Thoracic aorta (tissue), 2 donors: ENCODE measurements around the gene FRYL. TPM values are rescaled to one million over a fixed set of nuclear protein-coding genes. Genes with fewer than 3 reads are reported as not detected.
A peak's percentile ranks its signal among the peaks of the same experiment; 100 is the strongest.

Experiments used
- ATAC-seq: fragments of 150-250 bp; one replicate; pipeline ENCODE4 v1.8.0; 2017; ENCODE audit warnings: low read depth; ENCODE audit not compliant: insufficient number of reproducible peaks, low FRiP score
- DNase-seq: peaks from one replicate; pipeline ENCODE4 v3.0.0-alpha.2; 2020; ENCODE audit warnings: low spot score
- H3K27ac ChIP-seq, 2 donors: fragments of 200-600 bp; sonication (generic); 1 replicate in 1 of 2; 2 replicates in 1 of 2; pipeline ENCODE4 v1.5.1; 2016; ENCODE audit warnings: mild to moderate bottlenecking in 2 of 2, moderate library complexity in 2 of 2
- H3K27me3 ChIP-seq: fragments of 200-600 bp; sonication (generic); replicated peaks from 2 replicates; pipeline ENCODE4 v1.6.0; 2016; ENCODE audit warnings: mild to moderate bottlenecking; ENCODE audit not compliant: insufficient read depth
- H3K36me3 ChIP-seq: fragments of 200-600 bp; sonication (generic); one replicate; pipeline ENCODE4 v1.5.1; 2016
- H3K4me1 ChIP-seq, 2 donors: fragments of 200-600 bp; sonication (generic); 1 replicate in 1 of 2; 2 replicates in 1 of 2; pipeline versions ENCODE4 v1.5.1 to v1.6.0; 2016; ENCODE audit warnings: low read depth in 2 of 2, mild to moderate bottlenecking in 1 of 2; ENCODE audit not compliant: control insufficient read depth in 1 of 2
- H3K4me3 ChIP-seq: fragments of 200-600 bp; sonication (generic); 2 replicates; pipeline ENCODE4 v1.5.1; 2016; ENCODE audit warnings: mild to moderate bottlenecking
- H3K9me3 ChIP-seq: fragments of 200-600 bp; sonication (generic); 2 replicates; pipeline ENCODE4 v1.5.1; 2016
- total RNA-seq, 2 donors: library from RNA; depleted of rRNA; stranded (reverse); fragments of >200 nt; gene quantifications; one replicate each; pipeline versions ENCODE4 v1.1.0 to v1.2.3, GENCODE V29; 2016
- TF ChIP-seq, protein P1 (sequence below): fragments of 200-600 bp; sonication (generic); IDR thresholded peaks from one replicate; pipeline ENCODE4 v1.5.1; 2019; ENCODE audit warnings: antibody characterized with exemption

FRYL gene
- total RNA-seq, 2 donors from 2014 or later = 108 to 155 TPM

DNA sequence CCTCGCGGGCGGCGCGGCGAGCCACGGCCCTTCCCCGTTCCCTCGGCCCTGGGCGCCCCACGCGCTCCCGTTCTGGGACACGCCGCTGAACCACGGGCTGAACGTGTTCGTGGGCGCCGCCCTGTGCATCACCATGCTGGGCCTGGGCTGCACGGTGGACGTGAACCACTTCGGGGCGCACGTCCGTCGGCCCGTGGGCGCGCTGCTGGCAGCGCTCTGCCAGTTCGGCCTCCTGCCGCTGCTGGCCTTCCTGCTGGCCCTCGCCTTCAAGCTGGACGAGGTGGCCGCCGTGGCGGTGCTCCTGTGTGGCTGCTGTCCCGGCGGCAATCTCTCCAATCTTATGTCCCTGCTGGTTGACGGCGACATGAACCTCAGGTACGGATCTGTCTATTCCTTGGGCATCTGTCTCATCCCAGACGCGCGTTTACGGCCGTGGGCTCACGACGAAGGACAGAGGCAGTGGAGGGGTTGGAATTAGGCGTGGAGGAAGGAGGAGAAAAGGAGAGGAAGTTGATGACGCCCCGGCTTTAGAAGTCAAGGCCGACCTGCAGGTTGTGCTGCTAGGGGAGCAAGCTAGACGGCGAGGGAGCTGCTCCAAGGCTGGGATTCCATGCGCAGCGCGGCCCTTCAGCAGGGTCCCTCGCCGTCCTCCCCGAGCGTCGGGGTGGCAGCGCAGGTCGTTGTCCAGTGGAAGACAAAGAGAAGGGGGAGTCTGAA, 296.1 kb downstream of the FRYL start:
- no peak overlapping the region for H3K27ac ChIP-seq
- TF ChIP-seq, protein P1, sequence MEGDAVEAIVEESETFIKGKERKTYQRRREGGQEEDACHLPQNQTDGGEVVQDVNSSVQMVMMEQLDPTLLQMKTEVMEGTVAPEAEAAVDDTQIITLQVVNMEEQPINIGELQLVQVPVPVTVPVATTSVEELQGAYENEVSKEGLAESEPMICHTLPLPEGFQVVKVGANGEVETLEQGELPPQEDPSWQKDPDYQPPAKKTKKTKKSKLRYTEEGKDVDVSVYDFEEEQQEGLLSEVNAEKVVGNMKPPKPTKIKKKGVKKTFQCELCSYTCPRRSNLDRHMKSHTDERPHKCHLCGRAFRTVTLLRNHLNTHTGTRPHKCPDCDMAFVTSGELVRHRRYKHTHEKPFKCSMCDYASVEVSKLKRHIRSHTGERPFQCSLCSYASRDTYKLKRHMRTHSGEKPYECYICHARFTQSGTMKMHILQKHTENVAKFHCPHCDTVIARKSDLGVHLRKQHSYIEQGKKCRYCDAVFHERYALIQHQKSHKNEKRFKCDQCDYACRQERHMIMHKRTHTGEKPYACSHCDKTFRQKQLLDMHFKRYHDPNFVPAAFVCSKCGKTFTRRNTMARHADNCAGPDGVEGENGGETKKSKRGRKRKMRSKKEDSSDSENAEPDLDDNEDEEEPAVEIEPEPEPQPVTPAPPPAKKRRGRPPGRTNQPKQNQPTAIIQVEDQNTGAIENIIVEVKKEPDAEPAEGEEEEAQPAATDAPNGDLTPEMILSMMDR = no peak
- peak overlapping the region; percentile 69 for H3K4me3 ChIP-seq
- ATAC-seq (no peak), DNase-seq (no peak)
- peaks cover 7% of the 10 kb centered on the region for H3K27me3 ChIP-seq
- H3K9me3 ChIP-seq = no peaks in the 10 kb centered on the region
- H3K4me1 ChIP-seq = peaks cover 9 to 16% of the 10 kb centered on the region in 2 donors
- no peaks in the 10 kb centered on the region for H3K36me3 ChIP-seq

DNA sequence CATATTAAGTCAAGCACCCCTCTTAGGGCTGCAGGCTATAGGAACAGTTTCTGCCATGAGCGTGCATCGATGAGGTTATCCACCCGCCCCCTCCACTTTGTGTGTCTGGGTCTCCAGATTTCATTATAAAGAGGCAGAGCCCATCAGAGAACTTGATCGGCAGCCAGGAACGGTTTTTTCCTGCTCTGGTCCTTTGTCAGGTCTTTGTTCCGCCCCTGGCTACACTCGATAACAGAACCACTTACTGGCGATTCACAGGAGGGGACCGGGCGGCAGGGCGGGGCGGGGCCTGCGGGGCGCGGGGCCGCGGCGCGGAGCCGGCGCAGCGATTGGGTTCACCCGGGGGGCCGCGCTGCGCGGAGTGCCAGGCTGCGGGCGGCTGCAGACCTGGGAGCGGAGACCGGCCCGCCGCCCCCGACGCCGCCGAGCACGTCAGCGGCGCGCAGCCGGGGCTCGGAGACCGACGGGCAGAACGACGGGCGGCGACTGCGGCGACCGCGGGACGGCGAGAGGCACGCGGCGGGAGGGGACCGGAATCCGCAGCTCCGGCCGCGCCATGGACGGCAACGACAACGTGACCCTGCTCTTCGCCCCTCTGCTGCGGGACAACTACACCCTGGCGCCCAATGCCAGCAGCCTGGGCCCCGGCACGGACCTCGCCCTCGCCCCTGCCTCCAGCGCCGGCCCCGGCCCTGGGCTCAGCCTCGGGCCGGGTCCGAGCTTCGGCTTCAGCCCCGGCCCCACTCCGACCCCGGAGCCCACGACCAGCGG, 296.9 kb downstream of the FRYL start, which contains the start of gene SLC10A4:
TSS of gene SLC10A4 (plus strand) at position 338 of the 771 bp plus-strand sequence. CDS start at position 557, 219 bp downstream.
- Histone ChIP-seq H3K4me3 (peak within 1 kb of the TSS; percentile 69), H3K27ac (no peak within 1 kb of the TSS), H3K27me3 (peaks cover 7% of the 10 kb centered on the region), H3K9me3 (no peaks in the 10 kb centered on the region), H3K4me1 (peaks cover 10 to 23% of the 10 kb centered on the region in 2 donors), H3K36me3 (no peaks in the 10 kb centered on the region)
- ATAC-seq (no peak), DNase-seq (no peak)
- TF ChIP-seq, protein P1 = no peak

DNA sequence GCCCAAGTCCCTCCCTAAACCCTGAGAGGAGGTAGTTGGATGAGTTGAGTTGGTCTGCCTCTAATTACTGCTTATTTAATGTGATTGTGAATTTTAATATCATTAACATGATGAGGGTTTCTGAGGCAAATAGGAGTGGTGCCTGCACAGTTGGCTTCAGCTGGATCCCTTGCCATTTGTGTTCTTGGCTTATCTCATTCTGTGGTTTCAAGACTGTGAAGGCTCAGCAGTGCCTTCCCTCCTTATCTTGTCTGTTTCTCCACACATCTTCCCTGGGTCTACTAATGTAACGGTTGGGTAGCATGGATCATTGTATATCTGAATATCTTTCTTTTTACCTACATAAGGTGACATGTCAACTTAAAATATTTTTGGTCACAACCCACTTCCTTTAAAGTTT, 298.5 kb downstream of the FRYL start:
- ATAC-seq (no peak), DNase-seq (no peak)
- peaks cover 10 to 35% of the 10 kb centered on the region in 2 donors for H3K4me1 ChIP-seq
- H3K27ac ChIP-seq = no peak overlapping the region
- H3K9me3 ChIP-seq = no peaks in the 10 kb centered on the region
- TF ChIP-seq, protein P1 = no peak
- H3K36me3 ChIP-seq = no peaks in the 10 kb centered on the region
- H3K27me3 ChIP-seq = peaks cover 7% of the 10 kb centered on the region
- H3K4me3 ChIP-seq = no peak overlapping the region

- H3K36me3 ChIP-seq = no peaks in the 10 kb centered on the region
- H3K4me1 ChIP-seq = peaks cover 7 to 27% of the 10 kb centered on the region in 2 donors
- ATAC-seq (no peak), DNase-seq (no peak)
- H3K27ac ChIP-seq = no peak overlapping the region
- H3K4me3 ChIP-seq = no peak overlapping the region
- H3K27me3 ChIP-seq = no peaks in the 10 kb centered on the region
- TF ChIP-seq, protein P1 = no peak
- H3K9me3 ChIP-seq = no peaks in the 10 kb centered on the region
These were observed 301.8 kb downstream of the FRYL start for GRCh38 chr4:48478273-48478672.

DNA sequence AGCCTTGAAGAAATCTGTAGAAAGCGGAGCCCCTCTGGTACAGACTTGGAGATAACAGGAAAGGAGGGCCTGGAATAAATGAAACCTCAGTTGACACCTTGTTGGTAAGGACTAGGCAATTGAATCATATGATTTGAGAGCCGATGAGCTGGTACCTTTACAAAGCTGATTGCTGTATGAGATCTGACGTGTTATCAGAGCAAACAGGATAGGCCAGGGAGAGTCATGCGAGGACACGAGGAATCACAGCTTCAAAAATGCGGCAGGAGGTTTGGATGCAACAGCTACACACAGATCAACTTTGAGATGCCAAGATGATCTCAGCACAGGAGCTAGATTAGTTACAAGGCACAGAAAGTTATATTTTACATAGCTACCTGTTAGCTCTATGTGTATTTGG, 304.3 kb downstream of the FRYL start:
- Histone ChIP-seq H3K9me3 (no peaks in the 10 kb centered on the region), H3K27ac (no peak overlapping the region), H3K4me3 (no peak overlapping the region), H3K4me1 (peaks cover 7 to 27% of the 10 kb centered on the region in 2 donors), H3K27me3 (no peaks in the 10 kb centered on the region), H3K36me3 (no peaks in the 10 kb centered on the region)
- TF ChIP-seq, protein P1 = no peak
- ATAC-seq (no peak), DNase-seq (no peak)
